A549 treated with Mapracorat at 1 μM for 4 hours (cell line): ENCODE measurements around the gene CAPZA1. TPM values are rescaled to one million over a fixed set of nuclear protein-coding genes. Genes with fewer than 3 reads are reported as not detected.

ENCODE experiments used
- total RNA-seq: library from RNA; stranded (reverse); fragments of 200-300 nt; extraction: Qiagen RNA extraction; gene quantifications from 5 replicates; pipeline ENCODE4 v1.2.3, GENCODE V29; 2022

The CAPZA1 gene
- 56.0 to 66.5 TPM (median 63.5 TPM) in 5 replicates for total RNA-seq

GRCh38 chr1:112619518-112620376, at the start of gene CAPZA1:
TSS of gene CAPZA1 (plus strand) at chr1:112619832. CDS start at chr1:112619845, 13 bp downstream.

DNA sequence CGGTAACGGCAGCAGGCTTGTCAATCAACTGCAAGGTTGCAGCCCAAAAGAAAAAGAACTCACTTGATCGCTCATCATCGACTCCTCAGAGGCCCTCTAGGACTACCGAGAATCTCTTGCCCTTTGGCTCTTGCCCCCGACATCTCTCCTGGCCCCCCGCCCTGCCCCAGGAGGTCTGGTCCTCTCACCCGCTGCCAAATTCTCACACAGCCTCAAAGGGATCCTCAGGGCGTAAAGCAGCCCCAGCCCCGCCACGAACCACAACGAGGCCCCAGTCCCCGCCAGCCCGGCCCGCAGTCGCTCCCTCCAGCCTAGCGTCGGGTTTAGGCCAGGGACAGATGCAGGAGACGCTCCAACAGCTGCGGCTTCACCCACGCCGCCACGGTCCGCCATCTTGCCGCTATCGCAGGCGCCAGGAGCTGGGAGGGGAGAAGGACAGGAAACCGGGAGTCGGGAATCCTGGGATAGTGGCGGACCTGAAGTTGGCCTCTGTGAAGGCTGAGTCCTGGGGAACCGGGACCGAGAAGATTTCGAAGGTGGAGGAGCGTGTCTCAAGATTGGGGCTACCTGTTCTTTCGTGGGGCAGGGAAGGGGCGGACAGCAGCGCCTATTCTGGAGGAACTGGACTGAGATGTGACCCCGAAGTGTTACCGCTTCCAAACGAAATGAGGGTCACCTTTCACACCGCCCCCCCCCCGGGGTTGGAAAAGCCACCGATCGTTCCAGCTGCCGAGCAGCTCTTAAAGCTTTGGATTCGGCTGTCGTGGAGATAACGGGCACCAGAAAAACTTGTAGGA, 713 bp upstream of the CAPZA1 start, which contains the start of gene ST7L:
Gene ST7L, minus strand, starts transcription at position 421 of the 797 bp plus-strand sequence. Its CDS starts 28 bp downstream, at position 393.

GRCh38 chr1:112674440-112674985, 54.9 kb downstream of the CAPZA1 start, which contains the start of gene MOV10:
TSS of gene MOV10 (plus strand) at chr1:112674659. CDS start at chr1:112674913, 254 bp downstream.

GRCh38 chr1:112706505-112707220, 87.0 kb downstream of the CAPZA1 start, which contains the start of gene RHOC:
TSS of gene RHOC (minus strand) at chr1:112707127. CDS start at chr1:112703799, 3,328 bp downstream.

GRCh38 chr1:112715264-112716053, 95.8 kb downstream of the CAPZA1 start, which contains the start of gene PPM1J:
TSS of gene PPM1J (minus strand) at chr1:112715332. CDS start at chr1:112715301, 31 bp downstream.

Other genes with a start within 250 kb of the CAPZA1 start
- gene CTTNBP2NL, start 223.6 kb upstream of the CAPZA1 start, total RNA-seq, result 5.1 to 9.9 TPM (median 7.6 TPM) in 5 replicates
- 0.12 to 0.28 TPM (median 0.23 TPM) in 5 replicates for gene WNT2B, start 110.9 kb upstream of the CAPZA1 start, total RNA-seq
- gene ST7L, start 691 bp upstream of the CAPZA1 start, total RNA-seq, result 11.0 to 12.0 TPM (median 11.6 TPM) in 5 replicates
- 24.4 to 33.8 TPM (median 29.7 TPM) in 5 replicates for gene MOV10, start 54.8 kb downstream of the CAPZA1 start, total RNA-seq
- gene RHOC, start 87.3 kb downstream of the CAPZA1 start, total RNA-seq, result 351 to 403 TPM (median 363 TPM) in 5 replicates
- 0.75 to 1.3 TPM (median 0.94 TPM) in 5 replicates for gene PPM1J, start 95.5 kb downstream of the CAPZA1 start, total RNA-seq